Mesenchymal stem cell (in vitro differentiated cells and primary cell): ENCODE measurements around the gene GRIN3B.

Experiments used
- DNase-seq: peaks from one replicate; pipeline ENCODE4 v3.0.0-alpha.2; 2013
- H2AFZ ChIP-seq: one replicate; pipeline ENCODE4 v1.6.1; 2013; ENCODE audit warnings: low read depth, mild to moderate bottlenecking, control low read depth, inconsistent platforms, low read length, moderate library complexity
- H2AK5ac ChIP-seq: 2 replicates; pipeline ENCODE4 v1.6.1; 2013; ENCODE audit warnings: low read length, moderate library complexity, mild to moderate bottlenecking, inconsistent platforms; ENCODE audit not compliant: severe bottlenecking
- H2BK120ac ChIP-seq: one replicate; pipeline ENCODE4 v1.6.1; 2013; ENCODE audit warnings: low read depth, mild to moderate bottlenecking, inconsistent platforms, low read length, moderate library complexity
- H2BK12ac ChIP-seq, 2 experiments: one replicate each; pipeline ENCODE4 v1.6.1; 2013; ENCODE audit warnings: inconsistent platforms in 2 of 2, low read length in 2 of 2, mild to moderate bottlenecking in 2 of 2, moderate library complexity in 2 of 2, control low read depth in 1 of 2
- H2BK15ac ChIP-seq: one replicate; pipeline ENCODE4 v1.6.1; 2013; ENCODE audit warnings: mild to moderate bottlenecking, low read depth, inconsistent platforms; ENCODE audit not compliant: poor library complexity, severe bottlenecking
- H2BK5ac ChIP-seq: 2 replicates; pipeline ENCODE4 v1.6.1; 2013; ENCODE audit warnings: low read depth, mild to moderate bottlenecking, low read length, control low read depth, inconsistent platforms; ENCODE audit not compliant: poor library complexity, severe bottlenecking
- H3K14ac ChIP-seq, 2 experiments: one replicate each; pipeline ENCODE4 v1.6.1; 2013; ENCODE audit warnings: inconsistent platforms in 2 of 2, low read length in 2 of 2, control low read depth in 1 of 2, mild to moderate bottlenecking in 1 of 2, moderate library complexity in 1 of 2
- H3K18ac ChIP-seq, 2 experiments: one replicate each; pipeline ENCODE4 v1.6.1; 2013; ENCODE audit warnings: inconsistent platforms in 2 of 2, low read length in 2 of 2, control low read depth in 1 of 2, low read depth in 1 of 2, mild to moderate bottlenecking in 1 of 2
- H3K23ac ChIP-seq, 2 experiments: one replicate each; pipeline ENCODE4 v1.6.1; 2013; ENCODE audit warnings: inconsistent platforms in 2 of 2, low read length in 2 of 2, mild to moderate bottlenecking in 2 of 2, moderate library complexity in 2 of 2, control low read depth in 1 of 2
- H3K27ac ChIP-seq: 2 replicates; pipeline ENCODE4 v1.5.1; 2013; ENCODE audit warnings: mild to moderate bottlenecking, moderate library complexity, low read length, control low read depth, inconsistent platforms; ENCODE audit not compliant: poor library complexity, severe bottlenecking
- H3K27me3 ChIP-seq, 2 experiments: 2 replicates each; pipeline versions ENCODE4 v1.6.1 to v1.7.0; 2013; ENCODE audit warnings: low read length in 2 of 2, mild to moderate bottlenecking in 2 of 2, moderate library complexity in 2 of 2, control low read depth in 1 of 2, inconsistent platforms in 1 of 2; ENCODE audit not compliant: control insufficient read depth in 1 of 2, insufficient read depth in 1 of 2
- H3K36me3 ChIP-seq, 2 experiments: 2 replicates each; pipeline versions ENCODE4 v1.6.1 to v1.7.0; 2013; ENCODE audit warnings: low read length in 2 of 2, control low read depth in 1 of 2, inconsistent platforms in 1 of 2, low read depth in 1 of 2, mild to moderate bottlenecking in 1 of 2; ENCODE audit not compliant: insufficient read depth in 2 of 2, control insufficient read depth in 1 of 2
- H3K4ac ChIP-seq, 2 experiments: one replicate each; pipeline ENCODE4 v1.6.1; 2013; ENCODE audit warnings: inconsistent platforms in 2 of 2, low read length in 2 of 2, mild to moderate bottlenecking in 2 of 2, moderate library complexity in 2 of 2, control low read depth in 1 of 2, low read depth in 1 of 2
- H3K4me1 ChIP-seq: 2 replicates; pipeline ENCODE4 v1.6.1; 2013; ENCODE audit warnings: low read depth, low read length, control low read depth; ENCODE audit not compliant: control insufficient read depth, insufficient read depth
- H3K4me2 ChIP-seq: 2 replicates; pipeline ENCODE4 v1.6.1; 2013; ENCODE audit warnings: low read length, mild to moderate bottlenecking, inconsistent platforms; ENCODE audit not compliant: poor library complexity, severe bottlenecking
- H3K4me3 ChIP-seq, 2 experiments: 2 replicates each; pipeline versions ENCODE4 v1.5.1 to v1.7.0; 2013; ENCODE audit warnings: low read length in 2 of 2, mild to moderate bottlenecking in 2 of 2, control low read depth in 1 of 2, low read depth in 1 of 2; ENCODE audit not compliant: insufficient read depth in 1 of 2
- H3K79me1 ChIP-seq: replicated peaks from 2 replicates; pipeline ENCODE4 v1.6.1; 2013; ENCODE audit warnings: mild to moderate bottlenecking, control low read depth, low read length, inconsistent platforms; ENCODE audit not compliant: poor library complexity, severe bottlenecking
- H3K9ac ChIP-seq: 2 replicates; pipeline ENCODE4 v1.7.0; 2013; ENCODE audit warnings: mild to moderate bottlenecking, low read length, moderate library complexity
- H3K9me3 ChIP-seq: 2 replicates; pipeline ENCODE4 v1.7.0; 2013; ENCODE audit warnings: mild to moderate bottlenecking, low read length; ENCODE audit not compliant: control insufficient read depth
- H4K8ac ChIP-seq: one replicate; pipeline ENCODE4 v1.6.1; 2013; ENCODE audit warnings: inconsistent platforms, mild to moderate bottlenecking, low read length, moderate library complexity
- H4K91ac ChIP-seq: one replicate; pipeline ENCODE4 v1.6.1; 2013; ENCODE audit warnings: mild to moderate bottlenecking, low read length, inconsistent platforms
- WGBS: methylation state at CpG from one replicate; pipeline ENCODE4 v1.1.7; 2013; ENCODE audit warnings: mixed read lengths; 5-methylcytosine and 5-hydroxymethylcytosine counted together

Gene GRIN3B

DNA sequence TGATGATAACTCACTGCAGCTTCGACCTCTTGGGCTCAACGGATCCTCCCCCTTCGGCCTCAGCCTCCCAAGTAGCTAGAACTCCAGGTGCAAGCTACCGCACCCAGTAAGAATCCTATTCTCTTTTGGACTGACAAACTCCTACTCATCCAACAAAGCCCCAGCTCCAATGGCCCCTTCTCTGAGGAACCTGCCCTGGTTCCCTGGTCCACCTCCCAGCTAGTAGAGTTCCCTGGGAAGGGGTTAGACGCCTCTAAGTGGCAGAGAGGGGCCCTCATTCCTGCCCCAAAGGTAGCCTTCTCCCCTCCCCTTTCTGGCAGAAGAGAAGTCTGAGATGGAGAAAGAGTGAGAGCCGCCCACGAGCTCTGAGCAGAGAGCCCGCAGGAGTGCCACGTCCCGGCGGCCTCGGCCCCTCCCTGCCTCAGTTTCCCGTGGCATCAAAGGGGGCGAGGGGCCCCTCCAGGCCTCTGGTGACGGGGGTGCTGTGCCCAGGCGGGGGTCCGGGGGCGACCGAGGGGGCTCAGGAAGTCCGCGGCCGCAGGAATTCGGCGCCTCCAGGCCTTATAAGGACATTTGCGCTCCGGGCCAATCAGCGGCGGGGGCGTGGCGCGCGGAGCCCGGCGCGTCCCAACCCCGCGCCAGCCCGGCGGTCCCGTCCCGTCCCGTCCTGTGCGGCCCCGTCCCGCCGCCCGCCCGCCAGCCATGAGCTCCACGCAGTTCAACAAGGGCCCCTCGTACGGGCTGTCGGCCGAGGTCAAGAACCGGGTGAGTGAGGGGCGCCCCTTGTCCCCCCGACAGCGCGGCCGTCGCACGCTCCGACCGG lies 26.0 kb downstream of the GRIN3B start, which contains the start of gene CNN2:
CNN2 (plus strand) TSS at position 649 of the 823 bp plus-strand sequence; CDS start at position 703, 54 bp downstream.
- Histone ChIP-seq H3K27ac (peak within 1 kb of the TSS; percentile 100), H4K91ac (peak within 1 kb of the TSS; percentile 98), H3K4ac (peak within 1 kb of the TSS; percentile 97 to 99), H2BK12ac (peak within 1 kb of the TSS; percentile 72 to 90), H3K18ac (peak within 1 kb of the TSS; percentile 96 to 97), H3K23ac (peak within 1 kb of the TSS; percentile 93 to 99), H3K79me1 (no peaks in the 10 kb centered on the region), H2BK5ac (peak within 1 kb of the TSS; percentile 100), H3K4me2 (peak within 1 kb of the TSS; percentile 89), H2AK5ac (peak within 1 kb of the TSS; percentile 100), H3K4me3 (peak within 1 kb of the TSS; percentile 94 to 97), H3K9me3 (no peaks in the 10 kb centered on the region), H3K4me1 (peaks cover 19% of the 10 kb centered on the region), H2AFZ (peak within 1 kb of the TSS; percentile 0), H3K27me3 (no peaks in the 10 kb centered on the region), H2BK15ac (peak within 1 kb of the TSS; percentile 98), H3K9ac (peak within 1 kb of the TSS; percentile 97), H2BK120ac (peak within 1 kb of the TSS; percentile 93), H3K14ac (peak within 1 kb of the TSS; percentile 95 to 97), H3K36me3 (peaks cover 10 to 22% of the 10 kb centered on the region in 2 experiments), H4K8ac (peak within 1 kb of the TSS; percentile 93)
- WGBS, result 1% methylated on average over 63 of the region's 63 CpGs
- peak; percentile 81 for DNase-seq

DNA sequence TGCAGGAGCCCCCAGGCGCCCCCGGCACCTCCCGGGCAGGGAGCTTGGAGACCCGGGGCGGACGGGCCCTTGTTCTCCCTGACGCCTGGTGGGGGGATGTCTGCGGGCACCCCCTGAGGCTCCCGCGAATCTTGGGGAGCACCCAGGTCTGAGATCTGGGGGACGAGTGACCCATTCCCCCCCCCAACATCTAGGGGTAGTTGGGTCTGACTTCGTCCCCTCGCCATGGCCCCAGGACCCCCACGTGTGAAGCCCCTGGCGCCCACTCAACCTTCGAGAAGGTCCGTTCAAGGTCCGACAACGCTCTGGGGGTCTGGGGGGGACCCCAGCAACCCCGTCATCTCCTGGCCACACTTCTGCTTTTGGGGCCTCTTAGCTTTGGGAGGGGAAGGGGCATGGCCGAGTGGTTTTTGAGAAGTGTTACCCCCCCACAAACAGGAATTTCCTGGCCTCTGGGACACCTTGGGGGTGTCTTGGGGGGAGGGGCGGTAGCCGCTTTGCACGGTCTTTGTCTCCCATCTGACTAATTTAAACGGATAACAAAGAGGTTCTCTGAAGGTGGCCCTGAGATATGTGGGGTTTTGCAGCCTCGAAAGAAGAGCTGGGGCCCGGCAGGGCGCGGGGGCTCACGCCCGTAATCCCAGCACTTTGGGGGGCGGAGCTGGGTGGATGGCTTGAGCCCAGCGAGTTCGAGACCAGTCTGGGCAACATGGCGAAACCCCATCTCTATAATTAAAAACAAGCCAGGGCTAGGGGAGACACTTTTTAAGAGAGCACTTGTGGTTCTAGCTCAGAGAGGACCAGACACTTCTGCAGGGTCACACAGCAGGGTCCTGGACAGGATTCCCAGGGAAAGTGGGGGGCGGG lies 26.8 kb downstream of the GRIN3B start:
- H2AK5ac ChIP-seq, result peak overlapping the region; percentile 100
- H3K4me3 ChIP-seq, result peak overlapping the region; percentile 94 to 97
- H3K9me3 ChIP-seq, result no peaks in the 10 kb centered on the region
- peak overlapping the region; percentile 100 for H2BK5ac ChIP-seq
- peak overlapping the region; percentile 93 for H4K91ac ChIP-seq
- peak overlapping the region; percentile 74 for H3K4me2 ChIP-seq
- no peaks in the 10 kb centered on the region for H3K27me3 ChIP-seq
- peaks cover 19% of the 10 kb centered on the region for H3K4me1 ChIP-seq
- peaks cover 14 to 28% of the 10 kb centered on the region in 2 experiments for H3K36me3 ChIP-seq
- peak overlapping the region; percentile 97 to 99 for H3K4ac ChIP-seq
- H2BK120ac ChIP-seq, result peak overlapping the region; percentile 93
- peak overlapping the region; percentile 90 for H4K8ac ChIP-seq
- H3K18ac ChIP-seq, result peak overlapping the region; percentile 96 to 97
- H2BK12ac ChIP-seq, result peak overlapping the region in 1 of 2 experiments; percentile 98
- no peak overlapping the region for H2AFZ ChIP-seq
- no peak for DNase-seq
- 1% methylated on average over 33 of the region's 36 CpGs for WGBS
- peak overlapping the region; percentile 93 to 99 for H3K23ac ChIP-seq
- H3K27ac ChIP-seq, result peak overlapping the region; percentile 99
- no peaks in the 10 kb centered on the region for H3K79me1 ChIP-seq
- H2BK15ac ChIP-seq, result peak overlapping the region; percentile 98
- H3K14ac ChIP-seq, result peak overlapping the region; percentile 95 to 97
- H3K9ac ChIP-seq, result peak overlapping the region; percentile 97

- Histone ChIP-seq H3K4me2 (peak overlapping the region; percentile 74), H2BK15ac (peak overlapping the region; percentile 39), H3K18ac (peak overlapping the region; percentile 46 to 99), H3K4me3 (peak overlapping the region; percentile 94 to 97), H2AFZ (no peak overlapping the region), H3K36me3 (peaks cover 21 to 35% of the 10 kb centered on the region in 2 experiments), H4K91ac (peak overlapping the region; percentile 94), H3K14ac (peak overlapping the region in 1 of 2 experiments; percentile 50), H3K27ac (peak overlapping the region; percentile 99), H3K9me3 (no peaks in the 10 kb centered on the region), H3K4me1 (peaks cover 24% of the 10 kb centered on the region), H3K23ac (peak overlapping the region in 1 of 2 experiments; percentile 20), H2AK5ac (peak overlapping the region; percentile 100), H3K9ac (peak overlapping the region; percentile 97), H3K4ac (peak overlapping the region; percentile 68 to 97), H2BK5ac (peak overlapping the region; percentile 92), H2BK12ac (peak overlapping the region in 1 of 2 experiments; percentile 98), H3K79me1 (peaks cover 2% of the 10 kb centered on the region), H4K8ac (peak overlapping the region; percentile 19), H3K27me3 (no peaks in the 10 kb centered on the region), H2BK120ac (peak overlapping the region; percentile 93)
- no peak for DNase-seq
- under 1% methylated on average over 16 of the region's 16 CpGs for WGBS
These were observed 27.4 kb downstream of the GRIN3B start for GRCh38 chr19:1027650-1028061.
